Left ventricle myocardium inferior (tissue), 1 donor: ENCODE data around the gene MAPK11. TPM values are rescaled to one million over a fixed set of nuclear protein-coding genes. Genes with fewer than 3 reads are reported as not detected.

Experiments
- DNase-seq: peaks from one replicate; pipeline ENCODE4 v3.0.0-alpha.2; 2020
- H3K27ac ChIP-seq: fragments of 200-600 bp; replicated peaks from 2 replicates; pipeline ENCODE4 v1.8.0; 2021
- H3K27me3 ChIP-seq: fragments of 200-600 bp; 2 replicates; pipeline ENCODE4 v1.8.0; 2021; ENCODE audit warnings: low read depth
- H3K36me3 ChIP-seq: fragments of 200-600 bp; 2 replicates; pipeline ENCODE4 v1.8.0; 2021
- H3K4me1 ChIP-seq: fragments of 200-600 bp; 2 replicates; pipeline ENCODE4 v1.8.0; 2021
- H3K4me3 ChIP-seq: fragments of 200-600 bp; 2 replicates; pipeline ENCODE4 v1.8.0; 2021; ENCODE audit warnings: mild to moderate bottlenecking, moderate library complexity
- H3K9me3 ChIP-seq: fragments of 200-600 bp; replicated peaks from 2 replicates; pipeline ENCODE4 v1.8.0; 2021
- CTCF ChIP-seq: fragments of 200-600 bp; IDR thresholded peaks from 2 replicates; pipeline ENCODE4 v1.8.0; 2021; ENCODE audit warnings: antibody characterized with exemption, mild to moderate bottlenecking, borderline replicate concordance
- intact Hi-C: fragments of 100-400 bp; cut with micrococcal nuclease; formaldehyde crosslinking; loops from one replicate; pipeline ENCODE4 v1.11.0; 2022
- total RNA-seq: library from RNA; stranded (reverse); fragmentation: NEBNext Ultra II Directional; extraction: Animal tissue kit (Norgen Biotek cat#: 25700); gene quantifications from one replicate; pipeline ENCODE4 v1.2.1, GENCODE V29; 2021
- donor health status: DM: no; HTN: yes; CAD: no; lungs with severe emphysema.

The MAPK11 gene
- total RNA-seq, 1 donor from 2014 or later, result 7.8 TPM

GRCh38 chr22:50246242-50247175 lies 23.7 kb downstream of the MAPK11 start:
- Histone ChIP-seq H3K9me3 (no peaks in the 10 kb centered on the region), H3K4me3 (peak overlapping the region; percentile 96), H3K36me3 (peaks cover 18% of the 10 kb centered on the region), H3K27ac (no peak overlapping the region), H3K4me1 (peaks cover 79% of the 10 kb centered on the region), H3K27me3 (no peaks in the 10 kb centered on the region)
- intact Hi-C loops, result no loop called here
- no peak for DNase-seq
- no peak for TF ChIP-seq CTCF

GRCh38 chr22:50245214-50246072 lies 24.7 kb downstream of the MAPK11 start:
- DNase-seq, result no peak

GRCh38 chr22:50244420-50245213 lies 25.6 kb downstream of the MAPK11 start, which contains the start of gene TUBGCP6:
Gene TUBGCP6 (minus strand): TSS chr22:50245023. CDS start chr22:50244459, 564 bp downstream.
- Histone ChIP-seq H3K27ac (peak within 1 kb of the TSS; percentile 95), H3K9me3 (no peaks in the 10 kb centered on the region), H3K36me3 (peaks cover 26% of the 10 kb centered on the region), H3K4me1 (peaks cover 70% of the 10 kb centered on the region), H3K4me3 (peak within 1 kb of the TSS; percentile 96), H3K27me3 (no peaks in the 10 kb centered on the region)
- intact Hi-C loops, result no loop called here
- peak; percentile 47 for TF ChIP-seq CTCF
- DNase-seq, result peak; percentile 97

More at GRCh38 chr22:50245214-50246072, 24.7 kb downstream of the MAPK11 start:
- Histone ChIP-seq H3K27ac (peak overlapping the region; percentile 95), H3K36me3 (peaks cover 18% of the 10 kb centered on the region), H3K27me3 (no peaks in the 10 kb centered on the region), H3K9me3 (no peaks in the 10 kb centered on the region), H3K4me3 (peak overlapping the region; percentile 96), H3K4me1 (peaks cover 78% of the 10 kb centered on the region)
- intact Hi-C loops, result no loop called here
- TF ChIP-seq CTCF, result no peak

- Histone ChIP-seq H3K27me3 (no peaks in the 10 kb centered on the region), H3K36me3 (peaks cover 32% of the 10 kb centered on the region), H3K4me1 (peaks cover 66% of the 10 kb centered on the region), H3K9me3 (no peaks in the 10 kb centered on the region), H3K27ac (peak overlapping the region; percentile 95), H3K4me3 (peak overlapping the region; percentile 96)
- intact Hi-C loops, result no loop called here
- no peak for DNase-seq
- no peak for TF ChIP-seq CTCF
These were observed 26.3 kb downstream of the MAPK11 start for GRCh38 chr22:50243685-50244419.
